AG10803 (cell line): ENCODE data around the gene PROB1.

Source experiments
- DNase-seq: peaks from one replicate; pipeline ENCODE4 v3.0.0; 2010; ENCODE audit warnings: low read depth
- H3K4me3 ChIP-seq: 2 replicates; pipeline ENCODE4 v1.5.1; 2011; ENCODE audit warnings: mild to moderate bottlenecking, low read length, control low read depth
- CTCF ChIP-seq: conservative IDR thresholded peaks from 2 replicates; pipeline ENCODE4 v1.5.1; 2011; ENCODE audit warnings: mild to moderate bottlenecking, low read length, control low read depth, inconsistent platforms

PROB1 gene

GRCh38 chr5:139431706-139432105, 36.8 kb upstream of the PROB1 start:
- no peak for TF ChIP-seq CTCF
- no peak overlapping the region for H3K4me3 ChIP-seq
- no peak for DNase-seq

- no peak for DNase-seq
- TF ChIP-seq CTCF = no peak
- no peak overlapping the region for H3K4me3 ChIP-seq
These were observed 35.1 kb upstream of the PROB1 start for GRCh38 chr5:139430015-139430414.

- no peak overlapping the region for H3K4me3 ChIP-seq
- TF ChIP-seq CTCF = no peak
- peak; percentile 85 for DNase-seq
These were observed 31.4 kb upstream of the PROB1 start for GRCh38 chr5:139426203-139426885.

GRCh38 chr5:139425497-139425896, 30.6 kb upstream of the PROB1 start:
- H3K4me3 ChIP-seq = no peak overlapping the region
- TF ChIP-seq CTCF = no peak
- DNase-seq = no peak

GRCh38 chr5:139422307-139422893, 27.5 kb upstream of the PROB1 start:
- TF ChIP-seq CTCF = peak; percentile 98
- no peak overlapping the region for H3K4me3 ChIP-seq
- peak; percentile 76 for DNase-seq

GRCh38 chr5:139419226-139420192, 24.6 kb upstream of the PROB1 start:
- no peak for TF ChIP-seq CTCF
- DNase-seq = no peak
- H3K4me3 ChIP-seq = no peak overlapping the region
